HepG2 (cell line): Measurements from ENCODE around the gene HERC4. TPM values are rescaled to one million over a fixed set of nuclear protein-coding genes. Genes with fewer than 3 reads are reported as not detected.

ENCODE experiments used
- ATAC-seq: fragments of 200-7000 bp; cut with Tn5 transposase; 3 replicates; pipeline ENCODE4 v1.9.1; 2020; ENCODE audit warnings: mild to moderate bottlenecking, moderate library complexity
- BruUV-seq: library from RNA; stranded (reverse); fragments of 400-500 nt; replicated peaks from 2 replicates; lab custom pipeline; 2021; lab: Mats Ljungman, UMichigan
- CTCF ChIA-PET: fragments of 300-600 bp; formaldehyde crosslinking; extraction: SDS; loops from one replicate; lab custom pipeline; 2021; ENCODE audit warnings: low total read pairs, inconsistent platforms, low intra/inter-chr PET ratio; lab: Yijun Ruan, JAX
- POLR2A ChIA-PET: fragments of 350-600 bp; sonication (Branson Sonifier 250); formaldehyde crosslinking; loops from one replicate; lab custom pipeline; 2020; ENCODE audit warnings: antibody characterized with exemption, inconsistent platforms; lab: Yijun Ruan, JAX
- DNase-seq: peaks from one replicate; pipeline ENCODE4 v3.0.0-alpha.2; 2015; ENCODE audit warnings: low spot score
- FAIRE-seq: peaks from 3 replicates; lab custom pipeline; 2011; peaks lifted over from hg19 to GRCh38; lab: Jason Lieb, UNC
- H2AFZ ChIP-seq: one replicate; pipeline ENCODE4 v1.6.1; 2011; ENCODE audit warnings: low read length, inconsistent platforms
- H3K27ac ChIP-seq: fragments of 300-600 bp; 3 replicates; pipeline ENCODE4 v1.8.0; 2011; ENCODE audit warnings: mixed run types, mild to moderate bottlenecking, mixed read lengths, low read length, inconsistent platforms; ENCODE audit not compliant: insufficient read depth; ENCODE audit errors: extremely low read length
- H3K27me3 ChIP-seq, 2 experiments: fragments of 200-600 bp in 1 of 2; 2 replicates in 1 of 2; 3 replicates in 1 of 2; pipeline versions ENCODE4 v1.6.0 to v1.8.0; 2011; ENCODE audit warnings: low read length in 2 of 2, mild to moderate bottlenecking in 2 of 2, moderate library complexity in 2 of 2, inconsistent platforms in 1 of 2; ENCODE audit not compliant: insufficient read depth in 2 of 2, control insufficient read depth in 1 of 2
- H3K36me3 ChIP-seq, 2 experiments: fragments of 200-600 bp in 1 of 2; replicated peaks in 1 of 2; 2 replicates in 1 of 2; 3 replicates in 1 of 2; pipeline versions ENCODE4 v1.5.1 to v1.8.0; 2011; ENCODE audit warnings: low read length in 2 of 2, inconsistent platforms in 1 of 2; ENCODE audit not compliant: insufficient read depth in 2 of 2, control insufficient read depth in 1 of 2
- H3K4me1 ChIP-seq: 2 replicates; pipeline ENCODE4 v1.5.1; 2012; ENCODE audit warnings: low read length, inconsistent platforms; ENCODE audit not compliant: insufficient read depth
- H3K4me2 ChIP-seq: 2 replicates; pipeline ENCODE4 v1.6.0; 2011; ENCODE audit warnings: low read depth, low read length, inconsistent platforms
- H3K4me3 ChIP-seq, 3 experiments: fragments of 200-600 bp in 1 of 3; sonication (generic), shearing (Covaris generic) in 1 of 3; replicated peaks in 1 of 3; 2 replicates each; pipeline ENCODE4 v1.5.1; 2011 to 2016; ENCODE audit warnings: low read length in 3 of 3, inconsistent platforms in 2 of 3, low read depth in 2 of 3, mild to moderate bottlenecking in 2 of 3, control low read depth in 1 of 3, mixed read lengths in 1 of 3; ENCODE audit not compliant: insufficient read depth in 1 of 3
- H3K79me2 ChIP-seq: one replicate; pipeline ENCODE4 v1.6.1; 2011; ENCODE audit warnings: low read length, inconsistent platforms; ENCODE audit not compliant: insufficient read depth
- H3K9ac ChIP-seq: 2 replicates; pipeline ENCODE4 v1.6.0; 2011; ENCODE audit warnings: mild to moderate bottlenecking, low read depth, low read length, inconsistent platforms; ENCODE audit not compliant: insufficient read depth
- H3K9me3 ChIP-seq: 2 replicates; pipeline ENCODE4 v1.5.1; 2012; ENCODE audit warnings: mild to moderate bottlenecking, low read length
- H4K20me1 ChIP-seq: 2 replicates; pipeline ENCODE4 v1.6.0; 2011; ENCODE audit warnings: inconsistent platforms, mild to moderate bottlenecking, low read length, moderate library complexity; ENCODE audit not compliant: insufficient read depth
- CREB1 ChIP-seq, 2 experiments: fragments of 450-650 bp in 1 of 2; IDR thresholded peaks; 2 replicates each; pipeline ENCODE4 v1.6.1; 2016 to 2017; ENCODE audit warnings: control low read depth in 1 of 2, mild to moderate bottlenecking in 1 of 2, missing compliant biosample characterization in 1 of 2, missing genetic modification characterization in 1 of 2
- DMTF1 ChIP-seq: sonication (generic); formaldehyde crosslinking; IDR thresholded peaks from 2 replicates; pipeline ENCODE4 v1.4.0; 2020; ENCODE audit warnings: mild to moderate bottlenecking, missing genetic modification reagents
- HDAC1 ChIP-seq: sonication (generic); formaldehyde crosslinking; IDR thresholded peaks from 2 replicates; pipeline ENCODE4 v1.5.1; 2020; ENCODE audit warnings: mild to moderate bottlenecking, missing genetic modification reagents
- HMG20B ChIP-seq: conservative IDR thresholded peaks from 2 replicates; pipeline ENCODE4 v1.6.1; 2016; ENCODE audit warnings: missing genetic modification reagents, missing compliant biosample characterization
- HOXA5 ChIP-seq: sonication (generic); formaldehyde crosslinking; IDR thresholded peaks from 2 replicates; pipeline ENCODE4 v1.4.0; 2020; ENCODE audit warnings: missing genetic modification reagents
- KDM4B ChIP-seq: sonication (generic); formaldehyde crosslinking; IDR thresholded peaks from 2 replicates; pipeline ENCODE4 v1.4.0; 2020; ENCODE audit warnings: missing genetic modification reagents
- MXI1 ChIP-seq: IDR thresholded peaks from 3 replicates; pipeline ENCODE4 v1.6.1; 2012; ENCODE audit warnings: low read depth, low read length, inconsistent platforms, borderline replicate concordance
- ONECUT2 ChIP-seq: sonication (generic); formaldehyde crosslinking; IDR thresholded peaks from 2 replicates; pipeline ENCODE4 v1.4.0; 2020; ENCODE audit warnings: missing genetic modification reagents
- PRDM10 ChIP-seq: sonication (generic); formaldehyde crosslinking; IDR thresholded peaks from 2 replicates; pipeline ENCODE4 v1.4.0; 2020; ENCODE audit warnings: low read depth, missing genetic modification reagents
- STAT6 ChIP-seq: sonication (generic); formaldehyde crosslinking; IDR thresholded peaks from 2 replicates; pipeline ENCODE4 v1.4.0; 2020; ENCODE audit warnings: missing genetic modification reagents, mild to moderate bottlenecking, borderline replicate concordance
- ZBTB37 ChIP-seq: sonication (generic); formaldehyde crosslinking; IDR thresholded peaks from 2 replicates; pipeline ENCODE4 v1.4.0; 2020; ENCODE audit warnings: mild to moderate bottlenecking, missing genetic modification reagents
- ZBTB42 ChIP-seq: sonication (generic); formaldehyde crosslinking; IDR thresholded peaks from 2 replicates; pipeline ENCODE4 v1.5.0; 2020; ENCODE audit warnings: mild to moderate bottlenecking, missing genetic modification reagents
- ZNF17 ChIP-seq: sonication (generic); formaldehyde crosslinking; IDR thresholded peaks from 2 replicates; pipeline ENCODE4 v1.5.0; 2020; ENCODE audit warnings: mild to moderate bottlenecking, missing genetic modification reagents
- ZNF3 ChIP-seq: IDR thresholded peaks from 2 replicates; pipeline ENCODE4 v1.7.0; 2017; ENCODE audit warnings: inconsistent platforms
- ZNF34 ChIP-seq: sonication (generic); formaldehyde crosslinking; IDR thresholded peaks from 2 replicates; pipeline ENCODE4 v1.4.0; 2020; ENCODE audit warnings: mild to moderate bottlenecking, missing genetic modification reagents, borderline replicate concordance
- ZNF367 ChIP-seq: sonication (generic); formaldehyde crosslinking; IDR thresholded peaks from 2 replicates; pipeline ENCODE4 v1.4.0; 2020; ENCODE audit warnings: missing genetic modification reagents, borderline replicate concordance
- WGBS: methylation state at CpG from one replicate; pipeline ENCODE4 v1.1.6; 2017; ENCODE audit warnings: low lambda C conversion rate; 5-methylcytosine and 5-hydroxymethylcytosine counted together
- in situ Hi-C: cut with HindIII; loops from 2 replicates; pipeline ENCODE4 v1.10.0; 2017; ENCODE audit warnings: low pct_unique_long_range_greater_than_20kb; ENCODE audit not compliant: extremely low pct_ligation_motif_present
- intact Hi-C: fragments of 100-400 bp; cut with micrococcal nuclease; formaldehyde crosslinking; loops from one replicate; pipeline ENCODE4 v1.10.0; 2022; ENCODE audit not compliant: unreplicated experiment
- polyA plus RNA-seq, 8 experiments: library from polyadenylated mRNA; depleted of rRNA in 3 of 8; stranded (reverse) in 7 of 8; unstranded in 1 of 8; fragments of >200 nt; fragmentation: Illumina TruSeq in 4 of 8; extraction: Trizol in 4 of 8; gene quantifications; 2 replicates each; pipeline versions ENCODE4 v1.2.1 to v1.2.3, GENCODE V29; 2011 to 2016; ENCODE audit warnings: low read depth in 4 of 8, missing spikeins in 1 of 8, mixed read lengths in 1 of 8; ENCODE audit not compliant: insufficient read depth in 1 of 8
- total RNA-seq, 5 experiments: library from RNA; depleted of rRNA; stranded (reverse); fragments of >200 nt; fragmentation: Illumina TruSeq; extraction: Trizol; gene quantifications; 2 replicates each; pipeline ENCODE4 v1.2.3, GENCODE V29; 2016; ENCODE audit warnings: low read depth in 1 of 5

The HERC4 gene
- total and polyA plus RNA-seq, 2 of the 13 experiments (the other 11 are each of a cell fraction or from before 2014, with no cell fraction given) = 9.8 to 20.2 TPM

- Histone ChIP-seq H3K79me2 (no peaks in the 10 kb centered on the region), H3K4me3 (no peak overlapping the region), H2AFZ (no peak overlapping the region), H3K4me1 (no peaks in the 10 kb centered on the region), H3K4me2 (no peak overlapping the region), H3K9me3 (no peaks in the 10 kb centered on the region), H3K9ac (no peak overlapping the region), H4K20me1 (no peaks in the 10 kb centered on the region), H3K27me3 (no peaks in the 10 kb centered on the region), H3K27ac (no peak overlapping the region), H3K36me3 (no peaks in the 10 kb centered on the region)
- BruUV-seq = no TSS peak
- no peak for DNase-seq
- intact Hi-C loops (no loop called here), in situ Hi-C loops (no loop called here)
- no peak for FAIRE-seq
- 6% methylated on average over 2 of the region's 2 CpGs for WGBS
- ChIA-PET CTCF (no interaction called here), POLR2A (no interaction called here)
- ATAC-seq = no peak
- TF ChIP-seq HOXA5 (CRISPR knock-in tag) (no peak), PRDM10 (CRISPR knock-in tag) (no peak), STAT6 (no peak), ONECUT2 (CRISPR knock-in tag) (no peak), DMTF1 (CRISPR knock-in tag) (no peak), CREB1 (IDR thresholded peaks at IDR 0.05) (no peak), CREB1 (CRISPR knock-in tag; IDR thresholded peaks at IDR 0.05) (no peak), ZBTB37 (CRISPR knock-in tag) (no peak), KDM4B (CRISPR knock-in tag) (no peak), MXI1 (no peak), ZBTB42 (CRISPR knock-in tag) (no peak), ZNF3 (CRISPR knock-in tag) (no peak), HMG20B (no peak), ZNF34 (CRISPR knock-in tag) (no peak), ZNF367 (CRISPR knock-in tag) (no peak), HDAC1 (CRISPR knock-in tag) (no peak), ZNF17 (CRISPR knock-in tag) (no peak)
Observed at GRCh38 chr10:68101066-68101465, 26.0 kb upstream of the HERC4 start.
